ENCODE results near the gene NME1. TPM values are rescaled to one million over a fixed set of nuclear protein-coding genes. Genes with fewer than 3 reads are reported as not detected.

The NME1 gene
- polyA plus RNA-seq, 1 of the 3 experiments (the other 2 are of a cell fraction): 654 TPM

GRCh38 chr17:51142597-51142996 lies 10.8 kb upstream of the NME1 start:
- POLR2A ChIA-PET: no interaction called here
- Histone ChIP-seq H3K4me1 (ENCODE audit: control insufficient read depth in 1 of 2, insufficient read depth in 2 of 2, low read depth in 1 of 2, low read length in 1 of 2) (no peaks in the 10 kb centered on the region; a peak in 1 of 4 replicates), H3K9me3 (no peaks in the 10 kb centered on the region), H3K9me2 (no peaks in the 10 kb centered on the region), H3K36me3 (replicated peaks in 1 of 2; ENCODE audit: control insufficient read depth in 1 of 2, insufficient read depth in 2 of 2, low read length in 1 of 2) (no peaks in the 10 kb centered on the region), H3F3A (replicated peaks; ENCODE audit: insufficient read depth) (peaks cover 4% of the 10 kb centered on the region), H2AFZ (ENCODE audit: low read depth) (no peak overlapping the region), H4K20me1 (ENCODE audit: insufficient read depth) (no peaks in the 10 kb centered on the region), H3K4me3 (ENCODE audit: low read depth in 2 of 2, low read length in 1 of 2) (no peak overlapping the region), H3K4me2 (no peak overlapping the region), H3K79me2 (ENCODE audit: insufficient read depth) (no peaks in the 10 kb centered on the region), H3K27ac (ENCODE audit: low read depth in 2 of 2, low read length in 1 of 2) (no peak overlapping the region), H3K9ac (no peak overlapping the region), H3K27me3 (ENCODE audit: insufficient read depth) (no peaks in the 10 kb centered on the region)
- 87% methylated on average over 2 of the region's 2 CpGs for WGBS (ENCODE audit: low lambda C conversion rate)
- TF ChIP-seq ELF1 (IDR thresholded peaks at IDR 0.05): no peak
- no peak for TF ChIP-seq RAD21 (IDR thresholded peaks at IDR 0.05; ENCODE audit: low read length)
- no peak for TF ChIP-seq TEAD4 (IDR thresholded peaks at IDR 0.05; ENCODE audit: borderline replicate concordance, insufficient read depth)
- no peak for TF ChIP-seq MEF2A (IDR thresholded peaks at IDR 0.05; ENCODE audit: borderline replicate concordance, low read depth)
- TF ChIP-seq, protein P1, sequence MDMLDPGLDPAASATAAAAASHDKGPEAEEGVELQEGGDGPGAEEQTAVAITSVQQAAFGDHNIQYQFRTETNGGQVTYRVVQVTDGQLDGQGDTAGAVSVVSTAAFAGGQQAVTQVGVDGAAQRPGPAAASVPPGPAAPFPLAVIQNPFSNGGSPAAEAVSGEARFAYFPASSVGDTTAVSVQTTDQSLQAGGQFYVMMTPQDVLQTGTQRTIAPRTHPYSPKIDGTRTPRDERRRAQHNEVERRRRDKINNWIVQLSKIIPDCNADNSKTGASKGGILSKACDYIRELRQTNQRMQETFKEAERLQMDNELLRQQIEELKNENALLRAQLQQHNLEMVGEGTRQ (IDR thresholded peaks at IDR 0.05; ENCODE audit: borderline replicate concordance, low read depth, low read length): no peak
- TF ChIP-seq, protein P2, sequence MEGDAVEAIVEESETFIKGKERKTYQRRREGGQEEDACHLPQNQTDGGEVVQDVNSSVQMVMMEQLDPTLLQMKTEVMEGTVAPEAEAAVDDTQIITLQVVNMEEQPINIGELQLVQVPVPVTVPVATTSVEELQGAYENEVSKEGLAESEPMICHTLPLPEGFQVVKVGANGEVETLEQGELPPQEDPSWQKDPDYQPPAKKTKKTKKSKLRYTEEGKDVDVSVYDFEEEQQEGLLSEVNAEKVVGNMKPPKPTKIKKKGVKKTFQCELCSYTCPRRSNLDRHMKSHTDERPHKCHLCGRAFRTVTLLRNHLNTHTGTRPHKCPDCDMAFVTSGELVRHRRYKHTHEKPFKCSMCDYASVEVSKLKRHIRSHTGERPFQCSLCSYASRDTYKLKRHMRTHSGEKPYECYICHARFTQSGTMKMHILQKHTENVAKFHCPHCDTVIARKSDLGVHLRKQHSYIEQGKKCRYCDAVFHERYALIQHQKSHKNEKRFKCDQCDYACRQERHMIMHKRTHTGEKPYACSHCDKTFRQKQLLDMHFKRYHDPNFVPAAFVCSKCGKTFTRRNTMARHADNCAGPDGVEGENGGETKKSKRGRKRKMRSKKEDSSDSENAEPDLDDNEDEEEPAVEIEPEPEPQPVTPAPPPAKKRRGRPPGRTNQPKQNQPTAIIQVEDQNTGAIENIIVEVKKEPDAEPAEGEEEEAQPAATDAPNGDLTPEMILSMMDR (IDR thresholded peaks at IDR 0.05): no peak
- no peak for TF ChIP-seq RFX5 (IDR thresholded peaks at IDR 0.05; ENCODE audit: low read length)
- no peak for TF ChIP-seq YY1 (IDR thresholded peaks at IDR 0.05; ENCODE audit: low read depth)
- no peak for TF ChIP-seq POLR2AphosphoS5 (IDR thresholded peaks at IDR 0.05; ENCODE audit: low read depth, low read length)
- no peak for TF ChIP-seq FOXM1 (IDR thresholded peaks at IDR 0.05; ENCODE audit: low read depth)
- TF ChIP-seq, protein P3, sequence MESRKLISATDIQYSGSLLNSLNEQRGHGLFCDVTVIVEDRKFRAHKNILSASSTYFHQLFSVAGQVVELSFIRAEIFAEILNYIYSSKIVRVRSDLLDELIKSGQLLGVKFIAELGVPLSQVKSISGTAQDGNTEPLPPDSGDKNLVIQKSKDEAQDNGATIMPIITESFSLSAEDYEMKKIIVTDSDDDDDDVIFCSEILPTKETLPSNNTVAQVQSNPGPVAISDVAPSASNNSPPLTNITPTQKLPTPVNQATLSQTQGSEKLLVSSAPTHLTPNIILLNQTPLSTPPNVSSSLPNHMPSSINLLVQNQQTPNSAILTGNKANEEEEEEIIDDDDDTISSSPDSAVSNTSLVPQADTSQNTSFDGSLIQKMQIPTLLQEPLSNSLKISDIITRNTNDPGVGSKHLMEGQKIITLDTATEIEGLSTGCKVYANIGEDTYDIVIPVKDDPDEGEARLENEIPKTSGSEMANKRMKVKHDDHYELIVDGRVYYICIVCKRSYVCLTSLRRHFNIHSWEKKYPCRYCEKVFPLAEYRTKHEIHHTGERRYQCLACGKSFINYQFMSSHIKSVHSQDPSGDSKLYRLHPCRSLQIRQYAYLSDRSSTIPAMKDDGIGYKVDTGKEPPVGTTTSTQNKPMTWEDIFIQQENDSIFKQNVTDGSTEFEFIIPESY (IDR thresholded peaks at IDR 0.05; ENCODE audit: borderline replicate concordance, low read depth): no peak
- TF ChIP-seq GATA2 (CRISPR knock-in tag; IDR thresholded peaks at IDR 0.05): no peak
- TF ChIP-seq FOXJ3 (CRISPR knock-in tag; IDR thresholded peaks at IDR 0.05): no peak
- TF ChIP-seq MXI1 (IDR thresholded peaks at IDR 0.05; ENCODE audit: low read depth, low read length): no peak
- no peak for TF ChIP-seq RXRA (IDR thresholded peaks at IDR 0.05; ENCODE audit: borderline replicate concordance, low read depth)
- no peak for TF ChIP-seq EP300 (IDR thresholded peaks at IDR 0.05; ENCODE audit: borderline replicate concordance in 1 of 2, low read depth in 1 of 2, low read length in 1 of 2)
- TF ChIP-seq SMC3 (IDR thresholded peaks at IDR 0.05; ENCODE audit: low read depth, low read length): no peak
- no peak for TF ChIP-seq SIN3A (IDR thresholded peaks at IDR 0.05; ENCODE audit: borderline replicate concordance, low read depth, low read length)
- DNase-seq: no peak
- CTCF ChIA-PET: interaction anchor here (0.6 to 5.0 kb wide), 4 partner anchors 11 to 360 kb away, joined by 3 to 37 read pairs (median 3); partner anchors contain the start of gene NME1

All from SK-N-SH (cell line).